Stimulated activated CD4-positive, alpha-beta T cell treated with anti-CD3 and anti-CD28 coated beads, Interleukin-12 subunit alpha, Interleukin-12 subunit beta, amount 100 ng/mL, for 48 hours (primary cell): Measurements from ENCODE around the gene DENND1A.
"Not testable (repeated sequence)": the region's sequence is repeated elsewhere in the genome, so short reads cannot be mapped to it uniquely, and the experiment has no call there.

Source experiments
- DNase-seq, 3 donors: peaks; one replicate each; pipeline ENCODE4 v3.0.0-alpha.2; 2020; ENCODE audit warnings: low read depth in 2 of 3, low spot score in 1 of 3

The DENND1A gene

DNA sequence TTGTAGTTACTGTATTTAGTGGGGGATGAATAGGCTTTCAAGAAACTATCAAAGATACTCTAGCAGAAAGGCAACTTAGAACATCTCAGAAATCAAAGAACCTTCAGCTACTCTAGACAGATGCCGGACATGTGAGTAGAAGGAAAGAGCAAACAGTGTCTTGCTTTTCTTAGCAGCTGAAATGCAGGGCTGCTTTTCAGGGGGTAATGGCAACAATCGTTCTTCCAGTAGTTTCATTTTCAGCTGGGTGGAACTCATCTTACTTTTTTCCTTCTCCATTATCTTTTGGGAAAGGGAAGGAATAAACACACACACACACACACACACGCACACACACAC lies 292.4 kb downstream of the DENND1A start:
- DNase-seq: no peak

- not testable (repeated sequence) for DNase-seq
Observed at GRCh38 chr9:123636805-123637204, 293.1 kb downstream of the DENND1A start.

DNA sequence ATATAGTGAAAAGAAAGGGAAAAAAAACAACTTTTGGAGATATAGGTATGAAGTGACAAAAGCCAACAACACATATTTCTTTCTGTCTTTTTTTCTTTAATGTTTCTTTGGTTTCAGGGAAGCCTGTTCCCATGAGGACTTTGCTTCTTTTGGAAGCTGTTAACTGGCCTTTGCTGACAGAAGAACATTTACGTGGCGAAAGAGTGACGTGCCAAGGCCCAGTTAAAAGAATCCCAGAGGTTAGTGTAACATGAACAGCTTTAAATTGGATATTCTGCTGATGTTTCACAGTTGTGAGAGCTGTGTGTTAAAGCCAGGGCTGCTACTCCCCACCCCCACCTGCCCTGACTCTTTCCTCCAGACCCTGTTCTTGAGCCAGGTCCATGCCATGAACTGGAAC lies 298.1 kb downstream of the DENND1A start:
- no peak for DNase-seq

DNA sequence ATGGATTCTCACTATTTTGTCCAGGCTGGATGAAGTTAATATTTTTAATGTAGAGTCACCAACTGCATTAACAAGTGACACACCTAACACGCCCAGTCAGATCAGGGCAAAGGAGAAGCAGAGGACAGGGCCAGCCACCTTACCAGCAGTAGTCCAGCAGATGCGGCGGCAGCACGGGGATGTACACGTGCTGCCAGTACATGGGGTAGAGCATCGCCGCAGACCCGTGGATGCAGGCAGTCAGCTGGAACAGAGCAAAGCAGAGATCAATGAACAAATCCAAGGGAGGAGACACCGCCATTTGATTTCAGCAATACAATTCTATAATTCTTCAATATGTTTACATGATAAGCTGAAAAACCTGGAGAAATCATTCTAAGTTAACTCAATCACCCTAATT lies 299.7 kb downstream of the DENND1A start:
- no peak for DNase-seq

- DNase-seq: no peak
Observed at GRCh38 chr9:123629531-123629930, 300.4 kb downstream of the DENND1A start.

GRCh38 chr9:123622711-123623241 lies 307.1 kb downstream of the DENND1A start:
- no peak for DNase-seq

DNA sequence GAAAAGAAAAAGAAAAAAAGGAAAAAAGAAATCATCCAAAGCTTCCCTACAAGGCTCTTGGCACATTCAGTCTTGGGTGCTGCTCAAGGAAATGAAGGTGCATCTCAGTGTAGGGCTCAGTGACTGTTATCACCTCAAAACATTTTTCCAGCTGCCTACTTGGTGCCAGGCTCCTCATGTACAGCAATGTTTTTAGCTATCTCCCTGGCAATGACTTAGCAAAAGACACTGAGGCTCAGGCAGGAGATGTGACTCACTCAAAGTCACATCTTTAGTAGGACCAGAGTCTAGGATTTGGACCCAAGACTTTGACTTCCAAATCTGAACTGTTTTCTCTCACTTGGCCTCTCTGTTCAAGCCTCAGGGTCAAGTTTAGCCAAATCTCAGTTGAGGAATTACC lies 309.7 kb downstream of the DENND1A start:
- DNase-seq: no peak

DNA sequence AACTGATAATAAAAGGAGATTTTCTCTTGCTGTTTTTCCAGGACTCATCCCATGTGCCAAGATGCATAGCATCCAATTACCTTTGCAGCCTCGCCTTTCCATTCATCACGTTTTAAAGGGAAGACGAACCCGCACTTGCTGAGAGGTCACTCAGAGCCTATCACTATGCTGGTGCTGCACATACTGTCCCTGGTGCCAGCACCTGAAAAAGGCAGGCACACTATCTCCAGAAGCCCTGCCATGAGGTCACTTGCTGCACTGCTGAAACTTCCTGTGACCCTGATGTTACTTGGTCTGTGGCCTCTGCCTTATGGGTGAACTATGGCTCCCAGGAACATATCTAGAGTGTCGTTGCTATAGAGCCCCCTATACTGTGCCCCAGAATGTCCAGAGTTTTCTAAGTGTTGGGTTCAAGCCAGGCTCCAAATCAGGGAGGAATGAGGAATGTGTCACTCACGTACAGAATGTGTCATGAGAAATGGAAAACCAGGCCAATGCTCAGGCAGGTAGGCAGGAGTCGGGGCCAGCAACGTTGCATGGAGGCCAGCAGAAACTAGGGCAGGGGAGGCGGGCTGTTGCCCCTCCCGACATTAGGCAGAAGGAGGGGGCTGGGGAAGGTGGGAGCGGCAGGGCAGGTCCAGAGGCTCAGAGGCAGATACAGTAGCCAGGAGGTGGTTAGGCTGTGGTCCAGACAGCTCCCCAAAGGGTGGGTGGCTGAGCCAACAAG lies 311.8 kb downstream of the DENND1A start:
- no peak for DNase-seq

DNA sequence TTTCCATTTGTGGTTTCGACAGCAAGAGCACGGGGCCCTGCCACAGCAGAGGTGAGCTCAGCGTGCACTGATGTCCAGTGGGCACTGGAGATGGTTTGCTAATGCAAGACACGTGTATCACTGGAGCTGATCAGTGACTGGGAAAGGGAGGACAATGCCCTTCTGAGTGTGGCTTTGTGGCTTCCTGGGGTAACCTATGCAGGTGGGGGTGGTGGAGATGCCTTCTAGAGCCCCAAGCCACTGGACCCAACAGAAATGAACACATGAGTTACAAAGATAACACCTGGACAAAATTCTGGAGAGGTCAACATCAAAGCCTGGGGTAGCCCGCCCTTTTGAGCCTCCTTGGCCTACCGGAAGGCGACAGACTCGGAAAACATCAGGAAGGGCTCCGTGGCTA lies 312.6 kb downstream of the DENND1A start:
- DNase-seq: no peak

DNA sequence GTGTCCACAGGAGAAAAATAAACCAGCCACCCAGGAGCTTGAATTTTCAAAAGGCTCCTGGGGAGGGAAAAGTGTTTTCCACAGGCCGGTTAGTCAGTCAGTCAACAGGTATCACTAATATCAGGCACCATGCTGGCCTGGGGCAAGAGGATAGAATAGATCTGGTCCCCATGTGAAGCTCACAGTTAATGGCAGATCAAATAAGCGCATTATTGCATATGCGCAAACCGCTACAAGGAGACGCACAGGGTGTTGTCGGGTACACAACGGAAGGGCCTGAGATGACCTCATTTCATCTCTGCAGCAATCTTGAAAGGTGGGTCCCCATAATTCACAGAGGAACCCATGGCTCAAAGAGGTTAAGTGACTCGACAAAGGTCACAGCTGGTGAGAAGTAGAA lies 313.2 kb downstream of the DENND1A start:
- no peak for DNase-seq

DNA sequence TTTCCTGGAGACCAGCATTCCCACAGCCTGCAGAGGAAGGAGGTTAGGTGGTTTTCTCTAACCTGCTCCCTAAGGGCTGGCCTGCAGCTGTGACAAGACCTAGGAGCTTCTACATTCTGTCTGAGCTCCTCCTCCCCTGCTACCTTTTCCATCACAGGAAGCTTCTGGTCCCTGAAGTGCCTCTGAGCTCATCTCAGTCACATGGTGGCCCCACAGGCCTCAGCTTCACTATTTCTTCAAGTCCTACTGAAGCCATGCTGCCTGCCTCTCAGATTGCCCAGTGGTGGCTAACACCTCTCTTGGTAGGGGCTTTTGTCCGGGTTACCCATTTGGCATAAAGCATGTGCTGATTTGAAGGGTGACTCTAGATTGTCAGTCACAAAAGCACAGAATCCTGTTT lies 314.5 kb downstream of the DENND1A start:
- no peak for DNase-seq

- no peak for DNase-seq
Observed at GRCh38 chr9:123614306-123615263, 315.3 kb downstream of the DENND1A start.

DNA sequence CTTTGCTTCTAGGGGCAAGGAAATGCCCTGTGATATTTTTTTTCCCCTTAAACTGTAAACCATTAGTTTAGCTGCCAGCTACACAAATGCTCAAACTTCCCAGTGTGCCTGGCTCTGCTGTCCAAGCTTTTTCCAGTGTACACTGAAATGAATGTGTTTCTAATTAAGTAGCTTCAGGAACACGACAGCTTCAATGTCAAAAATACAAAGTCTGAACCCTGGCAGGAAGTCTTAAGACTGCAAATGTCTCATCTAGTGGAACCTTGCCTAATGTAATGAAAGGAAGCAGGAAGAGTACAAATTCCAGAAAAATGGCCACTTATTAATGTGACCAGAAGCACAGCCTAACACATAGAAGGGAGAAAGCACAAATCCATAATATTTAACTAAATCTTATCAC lies 318.7 kb downstream of the DENND1A start:
- DNase-seq: no peak

GRCh38 chr9:123609844-123610243 lies 320.1 kb downstream of the DENND1A start:
- no peak for DNase-seq

GRCh38 chr9:123608104-123608503 lies 321.8 kb downstream of the DENND1A start:
- no peak for DNase-seq

GRCh38 chr9:123607479-123607878 lies 322.4 kb downstream of the DENND1A start:
- no peak for DNase-seq

DNA sequence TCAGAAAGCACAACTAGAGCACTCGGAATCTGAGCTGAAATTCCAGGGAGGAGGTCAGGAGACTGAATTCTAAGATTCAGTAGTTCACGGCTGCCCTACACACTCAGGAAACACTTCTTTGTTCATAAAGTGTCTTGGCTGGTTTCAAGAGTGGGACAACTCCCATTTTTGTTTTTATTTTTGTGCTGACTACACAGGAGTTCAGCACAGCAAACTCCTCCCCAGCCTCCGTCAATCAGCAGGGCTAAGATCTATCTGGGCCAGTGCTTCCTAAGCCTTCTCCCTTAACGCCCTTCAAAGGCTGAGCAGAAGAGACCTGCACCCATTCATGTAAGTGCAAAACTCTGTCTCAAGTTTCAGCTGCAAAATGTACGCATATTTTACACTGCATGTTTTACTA lies 323.8 kb downstream of the DENND1A start:
- no peak for DNase-seq

- no peak for DNase-seq
Observed at GRCh38 chr9:123605286-123605685, 324.6 kb downstream of the DENND1A start.

DNA sequence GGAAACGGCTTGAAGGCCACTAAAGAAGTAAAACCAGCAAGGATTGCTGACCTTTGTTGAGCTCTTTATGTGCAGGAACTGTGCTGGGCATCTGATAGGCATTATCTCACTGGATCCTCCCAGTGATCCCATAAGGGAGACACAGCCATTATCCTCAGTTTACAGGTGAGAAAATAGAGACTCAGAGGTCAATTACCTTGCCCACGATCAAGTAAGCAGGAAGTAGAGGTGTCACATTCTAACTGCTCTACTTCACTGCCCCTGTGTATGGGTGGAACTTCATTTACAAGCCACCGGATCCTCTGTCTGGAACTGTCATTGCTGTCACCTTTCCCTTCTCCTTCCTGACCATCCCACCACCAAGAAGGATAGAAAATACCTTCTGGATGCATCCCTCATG lies 325.1 kb downstream of the DENND1A start:
- DNase-seq: no peak

DNA sequence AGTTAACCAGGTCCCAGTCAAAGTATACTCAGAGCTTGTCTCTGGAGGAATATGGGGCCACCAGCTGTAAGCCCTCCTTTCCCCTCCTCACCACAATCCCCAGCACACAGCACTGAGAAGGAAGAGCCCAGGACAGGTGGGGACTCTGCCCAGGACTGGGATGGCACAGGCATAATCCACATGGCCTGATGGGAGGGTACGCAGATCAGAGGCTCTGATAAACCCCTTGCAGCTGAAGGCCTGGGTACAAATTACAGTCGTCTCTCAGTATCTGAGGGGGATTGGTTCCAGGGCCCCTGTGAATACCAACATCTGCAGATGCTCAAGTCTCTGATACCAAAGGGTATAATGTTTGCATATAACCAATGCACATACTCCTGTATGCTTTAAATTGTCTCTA lies 328.1 kb downstream of the DENND1A start:
- no peak for DNase-seq

DNA sequence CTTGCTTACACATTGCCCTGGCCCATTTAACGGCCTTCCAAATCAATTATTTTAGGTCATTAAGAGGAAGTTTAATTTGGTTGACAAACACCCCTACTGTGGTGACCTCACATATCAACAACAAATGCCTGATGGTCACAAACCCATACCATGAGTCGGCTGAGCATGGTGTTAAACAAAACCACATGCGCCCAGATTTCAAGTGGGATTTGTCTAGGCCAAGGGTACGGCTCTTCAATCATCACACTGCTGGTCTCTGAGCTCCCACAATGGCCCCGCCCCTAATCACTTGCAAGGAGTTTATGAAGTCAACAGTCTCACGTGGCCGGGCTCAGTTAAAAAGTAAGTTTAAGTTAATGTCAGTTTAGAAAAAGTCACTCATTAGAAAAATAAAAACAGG lies 330.1 kb downstream of the DENND1A start:
- DNase-seq: no peak

- DNase-seq: no peak
Observed at GRCh38 chr9:123597876-123598556, 331.9 kb downstream of the DENND1A start.
